K562 (cell line): ENCODE results near the gene CTDSP2.

Experiments used
- ASH1L ChIP-seq: fragments of 450-650 bp; IDR thresholded peaks from 2 replicates; pipeline ENCODE4 v1.6.1; 2018; ENCODE audit warnings: borderline replicate concordance, mild to moderate bottlenecking, low read depth; ENCODE audit not compliant: partially characterized antibody
- CREM ChIP-seq: IDR thresholded peaks from 2 replicates; pipeline ENCODE4 v1.6.1; 2014; ENCODE audit warnings: antibody characterized with exemption, low read depth
- CTCF ChIP-seq, 3 experiments: IDR thresholded peaks in 2 of 3; conservative IDR thresholded peaks in 1 of 3; 2 replicates each; pipeline ENCODE4 v1.5.1; 2011 to 2012; ENCODE audit warnings: low read length in 3 of 3, mild to moderate bottlenecking in 3 of 3, control low read depth in 2 of 3, improper control_type of control experiment in 1 of 3, inconsistent platforms in 1 of 3, low read depth in 1 of 3, mixed read lengths in 1 of 3, moderate library complexity in 1 of 3; ENCODE audit not compliant: insufficient read depth in 2 of 3

GRCh38 chr12:57890191-57891115 is 43.9 kb upstream of the CTDSP2 start:
- no peak for TF ChIP-seq CTCF (IDR thresholded peaks at IDR 0.05 in 2 of 3, conservative IDR thresholded peaks at IDR 0.05 in 1 of 3; ENCODE audit: insufficient read depth in 2 of 3, low read depth in 1 of 3, low read length in 3 of 3)
- TF ChIP-seq ASH1L = no peak
- no peak for TF ChIP-seq CREM
